NCI-H2227 (cell line): ENCODE results near the gene FCHO1.

Experiments
- DNase-seq: peaks from one replicate; lab custom pipeline; 2025; ENCODE audit not compliant: unreplicated experiment; lab: John Stamatoyannopoulos, UW

Gene FCHO1

GRCh38 chr19:17734146-17734545 is 17.1 kb upstream of the FCHO1 start:
- no peak for DNase-seq

DNA sequence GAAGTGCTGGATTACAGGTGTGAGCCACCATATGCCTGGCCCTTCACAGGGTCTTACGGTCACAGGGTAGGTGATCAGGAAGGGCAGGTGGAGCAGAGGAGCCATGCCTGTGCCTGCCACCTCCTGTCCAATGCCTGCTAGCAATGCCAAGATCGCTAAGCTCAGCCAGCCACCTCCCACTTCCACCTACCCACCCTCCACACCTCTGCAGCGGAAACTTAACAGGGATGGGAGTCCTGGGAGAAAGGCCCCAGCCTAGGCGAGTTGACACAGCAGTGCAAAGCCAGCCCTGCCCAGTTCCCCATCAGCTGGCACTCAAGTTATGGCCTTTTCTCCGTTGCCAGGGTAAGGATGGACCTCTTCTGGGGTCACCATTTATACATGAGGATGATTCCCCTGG is 15.9 kb upstream of the FCHO1 start:
- no peak for DNase-seq

GRCh38 chr19:17737690-17738153 is 13.6 kb upstream of the FCHO1 start:
- DNase-seq: no peak

GRCh38 chr19:17739121-17739875 is 12.0 kb upstream of the FCHO1 start:
- no peak for DNase-seq

- DNase-seq: no peak
These were observed 9.8 kb upstream of the FCHO1 start for GRCh38 chr19:17741456-17741855.

DNA sequence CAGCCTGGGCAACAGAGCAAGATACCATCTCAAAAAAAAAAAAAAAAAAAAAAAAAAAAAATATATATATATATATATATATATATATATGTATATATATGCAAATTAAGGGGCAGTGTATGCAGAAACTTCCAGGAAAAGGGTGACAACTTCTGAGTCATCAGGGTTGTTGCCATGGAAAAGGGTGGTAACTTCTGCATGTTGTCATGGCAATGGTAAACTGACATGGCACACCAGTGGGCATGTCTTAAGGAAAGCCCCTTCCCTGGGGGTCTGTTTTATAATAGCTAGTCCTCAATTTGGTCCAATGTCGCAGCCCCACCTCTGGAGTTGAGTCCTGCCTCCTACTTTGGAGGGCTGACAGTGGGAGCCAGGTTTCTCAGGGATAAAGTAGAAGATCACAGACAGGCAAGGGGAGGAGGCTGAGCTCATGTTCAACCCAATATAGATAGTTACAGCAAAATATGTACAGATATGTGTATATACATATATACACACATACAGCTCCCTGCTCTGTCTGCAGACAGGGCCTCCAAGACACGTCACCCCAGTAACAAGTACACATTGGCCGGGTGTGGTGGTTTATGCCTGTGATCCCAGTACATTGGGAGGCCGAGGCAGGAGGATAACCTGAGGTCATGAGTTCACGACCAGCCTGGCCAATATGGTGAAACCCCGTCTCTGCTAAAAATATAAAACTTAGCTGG is 7.2 kb upstream of the FCHO1 start:
- DNase-seq: no peak

DNA sequence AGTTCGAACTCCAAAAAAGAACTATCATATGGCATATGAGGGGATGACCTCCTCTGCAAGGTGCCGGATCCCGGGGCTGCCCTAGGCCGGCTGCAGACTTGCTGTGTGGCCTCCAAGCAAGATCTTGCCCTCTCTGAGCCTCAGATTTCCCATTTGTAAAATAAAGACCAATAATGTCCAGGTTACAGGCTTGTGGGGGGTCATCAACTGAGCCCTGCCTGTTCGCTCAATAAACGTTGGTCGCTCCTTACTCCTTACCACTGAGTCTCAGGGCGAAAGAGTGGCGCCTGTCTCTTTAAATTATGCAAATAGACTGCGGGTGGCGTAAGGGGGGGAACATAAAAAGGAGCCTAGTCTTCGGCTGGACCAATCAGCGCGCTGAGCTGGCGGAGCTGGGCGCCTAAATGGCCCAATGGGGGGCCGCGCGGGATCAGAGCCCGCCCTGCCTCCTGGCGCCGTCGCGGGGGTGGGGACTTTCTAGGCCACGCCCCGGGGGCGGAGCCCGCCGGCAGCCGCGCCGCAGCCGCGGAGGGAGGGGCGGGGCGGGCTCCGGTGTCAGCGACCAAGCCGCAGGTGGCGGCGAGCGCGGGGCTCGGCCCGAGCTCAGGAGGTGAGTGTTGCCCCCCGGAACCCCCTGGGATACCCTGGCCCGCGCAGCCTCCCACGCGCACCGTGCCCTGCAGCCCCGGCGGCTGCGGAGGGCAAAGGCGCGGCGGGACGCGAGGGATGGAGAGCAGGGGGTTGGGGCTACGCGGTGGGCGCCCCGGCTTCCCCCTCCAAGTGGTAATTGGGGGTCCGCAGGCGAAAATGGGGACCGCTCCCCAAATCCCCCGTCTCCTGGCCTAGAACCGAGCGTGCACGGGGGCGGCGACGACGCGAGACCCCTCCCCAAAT is 3.8 kb upstream of the FCHO1 start:
- DNase-seq: peak; percentile 92

DNA sequence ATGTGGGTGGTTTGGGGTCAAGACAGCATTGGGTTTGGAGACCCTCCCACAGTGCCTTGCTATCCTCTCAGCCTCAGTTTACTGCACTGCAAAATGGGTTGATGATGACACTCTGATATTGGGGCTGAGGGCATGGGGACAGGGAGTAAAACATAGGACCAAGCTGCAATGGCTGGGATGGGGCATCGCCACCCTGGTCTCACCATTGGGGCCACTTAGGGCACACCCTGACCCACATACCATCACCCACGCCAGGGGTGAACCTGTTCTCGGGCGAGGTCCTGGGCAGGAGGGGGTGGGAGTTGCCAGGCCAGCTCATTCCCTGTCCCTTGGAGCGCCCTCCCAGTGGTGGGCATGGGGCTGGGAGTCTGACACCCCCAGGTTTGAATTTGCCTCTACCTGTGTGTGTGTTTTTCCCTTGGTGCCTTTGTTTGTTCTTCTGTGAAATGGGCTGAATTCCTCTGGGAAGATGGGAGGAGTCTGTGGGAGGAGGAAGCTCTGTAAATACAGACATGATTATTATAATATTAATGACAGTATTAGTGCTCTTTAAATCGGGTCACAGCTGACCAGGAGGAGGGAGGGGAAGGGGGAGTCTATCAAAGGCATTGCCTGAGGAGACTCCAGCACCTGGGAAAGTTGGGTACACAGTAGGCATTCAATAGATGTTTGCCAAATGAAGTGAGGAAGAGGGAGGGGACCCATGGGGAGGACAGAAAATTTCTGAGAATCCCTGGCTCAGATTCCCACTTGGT is 2.2 kb upstream of the FCHO1 start:
- no peak for DNase-seq

DNA sequence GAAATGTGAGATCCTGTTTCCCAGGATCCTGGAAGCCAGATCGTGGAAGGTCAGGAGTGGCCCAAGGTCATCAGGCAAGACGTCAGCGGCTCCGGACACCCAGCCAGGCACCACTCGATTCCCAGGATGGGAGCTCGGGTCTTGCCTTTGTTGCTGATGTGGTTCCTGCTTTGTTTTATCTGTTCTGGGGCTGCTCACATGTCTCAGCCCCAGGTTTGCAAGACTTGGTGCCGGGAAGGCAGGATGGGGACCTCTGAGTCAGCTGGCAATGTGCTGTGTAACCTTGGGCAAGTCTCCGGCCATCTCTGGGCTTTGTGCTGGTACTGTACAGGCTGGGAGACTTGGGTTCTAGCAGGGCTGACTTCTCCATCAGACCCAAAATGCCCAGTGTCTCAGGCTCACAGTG is 1.4 kb upstream of the FCHO1 start:
- DNase-seq: no peak

GRCh38 chr19:17751912-17752273 is 616 bp downstream of the FCHO1 start:
- no peak for DNase-seq

DNA sequence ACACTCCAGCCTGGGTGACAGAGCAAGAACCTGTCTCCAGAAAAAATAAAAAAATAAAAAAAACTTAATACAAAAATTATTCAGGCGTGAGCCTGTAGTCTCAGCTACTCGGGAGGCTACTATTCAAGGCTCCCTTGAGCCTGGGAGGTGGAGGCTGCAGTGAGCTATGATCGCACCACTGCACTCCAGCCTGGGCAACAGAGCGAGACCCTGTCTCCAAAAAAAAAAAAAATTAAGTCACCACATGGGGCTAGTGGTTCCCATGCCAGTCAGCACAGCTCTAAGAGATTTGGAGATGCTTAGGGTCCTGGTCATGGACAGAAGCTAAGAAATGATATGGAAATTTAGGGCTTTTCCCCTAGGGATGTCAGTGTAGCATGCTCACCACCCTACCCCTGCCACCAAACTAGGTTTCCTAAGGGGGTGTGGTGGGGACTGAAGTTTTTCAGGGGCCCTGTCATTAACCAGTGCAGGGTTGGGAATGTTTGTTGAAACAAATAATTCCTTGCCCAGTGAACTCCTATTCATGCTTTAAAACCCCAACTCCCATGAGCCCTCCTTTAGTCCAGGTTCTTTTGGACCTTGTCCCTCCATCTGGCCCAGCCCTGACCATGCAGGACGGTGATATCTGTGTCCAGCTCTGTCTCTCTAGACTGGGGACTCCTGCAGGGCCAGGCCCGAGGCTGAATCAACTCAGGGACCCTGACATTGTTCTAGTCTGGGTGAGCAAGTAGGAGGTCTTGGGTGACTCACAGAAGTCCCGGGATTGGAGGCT is 1.8 kb downstream of the FCHO1 start:
- DNase-seq: no peak

GRCh38 chr19:17753976-17754375 is 2.7 kb downstream of the FCHO1 start:
- DNase-seq: no peak

- no peak for DNase-seq
These were observed 3.6 kb downstream of the FCHO1 start for GRCh38 chr19:17754634-17755442.

GRCh38 chr19:17755443-17755890 is 4.2 kb downstream of the FCHO1 start:
- DNase-seq: no peak

DNA sequence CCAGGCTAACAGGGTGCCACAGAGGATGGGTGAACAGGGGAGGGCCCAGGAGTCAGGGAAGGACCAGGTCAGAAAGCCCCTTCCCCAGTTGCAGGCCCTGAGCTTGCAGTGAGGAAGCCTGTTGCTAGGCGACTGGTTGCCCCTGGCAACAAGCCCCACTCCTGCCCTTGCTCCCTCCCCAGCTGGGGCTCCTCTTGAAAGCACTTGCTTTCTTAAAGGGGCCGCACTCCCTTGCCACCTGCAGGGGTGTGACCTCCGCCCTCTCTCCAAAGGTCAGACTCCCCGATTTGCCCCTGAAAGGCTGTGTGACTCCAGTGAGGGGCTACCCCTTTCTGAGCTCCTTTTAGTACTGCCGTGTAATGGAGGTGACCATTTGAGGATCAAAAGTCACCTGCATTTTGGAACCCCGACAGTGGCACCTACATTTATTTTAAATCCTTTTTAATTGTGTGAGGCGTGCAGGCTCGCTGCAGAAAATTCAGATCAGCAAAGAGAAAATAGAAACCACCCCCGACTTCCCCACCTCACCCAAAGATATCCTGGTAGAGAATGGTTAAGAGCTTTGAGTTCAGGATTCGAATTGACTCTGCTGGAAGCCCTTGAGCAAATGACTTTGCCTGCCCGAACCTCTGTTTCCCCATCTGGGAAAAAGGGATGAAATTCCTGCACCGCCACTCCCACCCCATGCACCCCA is 4.8 kb downstream of the FCHO1 start:
- peak; percentile 87 for DNase-seq

GRCh38 chr19:17757125-17757524 is 5.8 kb downstream of the FCHO1 start:
- DNase-seq: no peak

DNA sequence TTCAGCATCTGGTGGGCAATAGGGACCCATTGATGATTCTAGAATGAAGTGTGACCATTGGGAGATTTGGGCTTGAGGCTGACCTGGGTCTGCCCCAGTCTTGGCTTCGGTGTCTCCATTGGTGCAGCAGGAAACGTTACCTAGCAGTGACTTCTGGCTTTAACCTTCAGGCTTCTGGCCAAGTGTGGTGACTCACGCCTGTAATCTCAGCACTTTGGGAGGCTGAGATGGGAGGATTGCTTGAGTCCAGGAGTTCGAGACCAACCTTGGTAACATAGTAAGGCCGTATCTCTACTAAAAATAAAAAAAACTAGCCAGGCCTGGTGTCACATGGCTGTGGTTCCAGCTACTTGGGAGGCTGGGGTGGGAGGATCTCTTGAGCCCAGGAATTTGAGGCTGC is 7.2 kb downstream of the FCHO1 start:
- no peak for DNase-seq

GRCh38 chr19:17761148-17761547 is 9.9 kb downstream of the FCHO1 start:
- DNase-seq: no peak
